H1 (cell line): ENCODE data around the gene SLC38A7. TPM values are rescaled to one million over a fixed set of nuclear protein-coding genes. Genes with fewer than 3 reads are reported as not detected.

Source experiments
- CTCF ChIA-PET: fragments of 300-600 bp; sonication (Branson Sonifier 250); formaldehyde crosslinking; loops from one replicate; lab custom pipeline; 2021; ENCODE audit not compliant: partially characterized antibody; lab: Charles Lee
- POLR2A ChIA-PET: fragments of 300-600 bp; sonication (Branson Sonifier 250); formaldehyde crosslinking; loops from one replicate; lab custom pipeline; 2021; ENCODE audit warnings: inconsistent platforms; ENCODE audit not compliant: partially characterized antibody; lab: Charles Lee
- DNase-seq, 2 experiments: peaks; one replicate each; pipeline versions ENCODE4 v3.0.0 to v3.0.0-alpha.2; 2010 to 2022; ENCODE audit warnings: low spot score in 2 of 2, low read depth in 1 of 2, mixed read lengths in 1 of 2
- FAIRE-seq: peaks from 2 replicates; lab custom pipeline; 2011; peaks lifted over from hg19 to GRCh38; lab: Jason Lieb, UNC
- H2AFZ ChIP-seq: 2 replicates; pipeline ENCODE4 v1.8.1; 2012; ENCODE audit warnings: low read length, inconsistent platforms
- H2AK5ac ChIP-seq: 2 replicates; pipeline ENCODE4 v1.6.1; 2013; ENCODE audit warnings: low read depth, low read length
- H2BK120ac ChIP-seq: replicated peaks from 2 replicates; pipeline ENCODE3; 2013; ENCODE audit warnings: low read depth, low read length, inconsistent platforms
- H2BK12ac ChIP-seq: 2 replicates; pipeline ENCODE4 v1.6.1; 2013; ENCODE audit warnings: low read depth, low read length
- H2BK15ac ChIP-seq: 2 replicates; pipeline ENCODE4 v1.6.1; 2013; ENCODE audit warnings: low read length
- H2BK20ac ChIP-seq: 2 replicates; pipeline ENCODE4 v1.6.1; 2013; ENCODE audit warnings: low read length
- H2BK5ac ChIP-seq: 2 replicates; pipeline ENCODE4 v1.6.1; 2013; ENCODE audit warnings: low read depth, low read length
- H3K14ac ChIP-seq: 2 replicates; pipeline ENCODE4 v1.6.1; 2013; ENCODE audit warnings: inconsistent platforms; ENCODE audit not compliant: insufficient read length
- H3K18ac ChIP-seq: 2 replicates; pipeline ENCODE4 v1.6.1; 2013; ENCODE audit warnings: low read length; ENCODE audit errors: extremely low read depth
- H3K23ac ChIP-seq: 2 replicates; pipeline ENCODE4 v1.6.1; 2013; ENCODE audit warnings: inconsistent platforms; ENCODE audit not compliant: insufficient read length
- H3K23me2 ChIP-seq: 2 replicates; pipeline ENCODE4 v1.6.1; 2013; ENCODE audit warnings: low read depth, low read length
- H3K27ac ChIP-seq: 2 replicates; pipeline ENCODE4 v1.6.1; 2011; ENCODE audit warnings: low read depth, low read length, inconsistent platforms
- H3K27me3 ChIP-seq, 4 experiments: replicated peaks in 1 of 4; 1 replicate in 1 of 4; 2 replicates in 3 of 4; pipeline versions ENCODE4 v1.6.1 to v1.8.1; 2011 to 2013; ENCODE audit warnings: low read length in 3 of 4, mild to moderate bottlenecking in 3 of 4, inconsistent platforms in 2 of 4, mixed read lengths in 2 of 4, moderate library complexity in 1 of 4; ENCODE audit not compliant: control insufficient read depth in 3 of 4, insufficient read depth in 3 of 4; ENCODE audit errors: extremely low read depth in 1 of 4
- H3K36me3 ChIP-seq, 4 experiments: 2 replicates each; pipeline versions ENCODE4 v1.6.1 to v1.8.1; 2011 to 2013; ENCODE audit warnings: mild to moderate bottlenecking in 4 of 4, low read length in 3 of 4, moderate library complexity in 2 of 4, control low read depth in 1 of 4, inconsistent platforms in 1 of 4; ENCODE audit not compliant: insufficient read depth in 4 of 4, control insufficient read depth in 2 of 4
- H3K4ac ChIP-seq: replicated peaks from 2 replicates; pipeline ENCODE3; 2013; ENCODE audit warnings: low read length, low read depth, mixed read lengths, inconsistent platforms; ENCODE audit not compliant: insufficient read length
- H3K4me1 ChIP-seq, 4 experiments: replicated peaks in 1 of 4; 1 replicate in 1 of 4; 2 replicates in 3 of 4; pipeline versions ENCODE4 v1.6.1 to v1.8.1; 2011 to 2013; ENCODE audit warnings: low read length in 3 of 4, inconsistent platforms in 2 of 4, mixed read lengths in 1 of 4; ENCODE audit not compliant: insufficient read depth in 4 of 4, control insufficient read depth in 3 of 4
- H3K4me2 ChIP-seq, 2 experiments: 2 replicates each; pipeline versions ENCODE4 v1.6.1 to v1.8.1; 2011 to 2013; ENCODE audit warnings: low read depth in 2 of 2, low read length in 2 of 2, control low read depth in 1 of 2, inconsistent platforms in 1 of 2, mild to moderate bottlenecking in 1 of 2; ENCODE audit not compliant: insufficient read depth in 1 of 2
- H3K4me3 ChIP-seq, 4 experiments: fragments of 200-600, 300-600 bp in 1 of 4; sonication (generic), shearing (Covaris generic), sonication (Bioruptor Twin) in 1 of 4; 2 replicates each; pipeline versions ENCODE4 v1.5.1 to v1.8.1; 2011 to 2016; ENCODE audit warnings: low read length in 4 of 4, low read depth in 3 of 4, control low read depth in 2 of 4, inconsistent platforms in 2 of 4, mild to moderate bottlenecking in 2 of 4, mixed read lengths in 1 of 4, moderate library complexity in 1 of 4; ENCODE audit not compliant: insufficient read depth in 2 of 4; ENCODE audit errors: extremely low read depth in 1 of 4
- H3K56ac ChIP-seq: replicated peaks from 2 replicates; pipeline ENCODE3; 2013; ENCODE audit warnings: low read depth, mild to moderate bottlenecking, mixed read lengths, low read length, inconsistent platforms; ENCODE audit not compliant: insufficient read length
- H3K79me1 ChIP-seq: 2 replicates; pipeline ENCODE4 v1.6.1; 2013; ENCODE audit warnings: low read depth, low read length, control low read depth
- H3K79me2 ChIP-seq, 2 experiments: 2 replicates each; pipeline versions ENCODE4 v1.6.1 to v1.8.1; 2012 to 2013; ENCODE audit warnings: low read length in 2 of 2, mild to moderate bottlenecking in 2 of 2, inconsistent platforms in 1 of 2; ENCODE audit not compliant: insufficient read depth in 2 of 2, control insufficient read depth in 1 of 2
- H3K9ac ChIP-seq, 4 experiments: replicated peaks in 1 of 4; 1 replicate in 1 of 4; 2 replicates in 3 of 4; pipeline versions ENCODE4 v1.6.1 to v1.8.1; 2011 to 2013; ENCODE audit warnings: low read depth in 3 of 4, low read length in 3 of 4, control low read depth in 2 of 4, mild to moderate bottlenecking in 2 of 4, moderate library complexity in 2 of 4, inconsistent platforms in 1 of 4; ENCODE audit errors: extremely low read depth in 1 of 4
- H3K9me3 ChIP-seq, 2 experiments: 2 replicates each; pipeline versions ENCODE4 v1.6.1 to v1.8.1; 2012 to 2013; ENCODE audit warnings: mild to moderate bottlenecking in 2 of 2, moderate library complexity in 2 of 2, control low read depth in 1 of 2, inconsistent platforms in 1 of 2, low read depth in 1 of 2, low read length in 1 of 2, mixed read lengths in 1 of 2; ENCODE audit not compliant: insufficient read depth in 2 of 2
- H4K20me1 ChIP-seq, 2 experiments: replicated peaks in 1 of 2; 2 replicates each; pipeline versions ENCODE3 to v1.8.1; 2011 to 2013; ENCODE audit warnings: inconsistent platforms in 2 of 2, low read length in 2 of 2, mild to moderate bottlenecking in 1 of 2; ENCODE audit not compliant: insufficient read depth in 2 of 2, control insufficient read depth in 1 of 2
- H4K5ac ChIP-seq: 2 replicates; pipeline ENCODE4 v1.6.1; 2013; ENCODE audit warnings: low read length, low read depth, mixed read lengths, inconsistent platforms; ENCODE audit not compliant: insufficient read length
- H4K8ac ChIP-seq: 2 replicates; pipeline ENCODE4 v1.8.0; 2013; ENCODE audit warnings: mild to moderate bottlenecking, moderate library complexity, low read length, inconsistent platforms; ENCODE audit not compliant: insufficient read depth; ENCODE audit errors: extremely low read depth
- H4K91ac ChIP-seq: replicated peaks from 2 replicates; pipeline ENCODE3; 2013; ENCODE audit warnings: low read length, mixed read lengths, inconsistent platforms; ENCODE audit not compliant: insufficient read length
- WGBS, 2 experiments: shearing (Covaris generic) in 1 of 2; methylation state at CpG; one replicate each; pipeline versions ENCODE4 v1.1.6 to v1.1.7; 2013 to 2015; ENCODE audit warnings: low lambda C conversion rate in 2 of 2, mixed read lengths in 2 of 2, inconsistent platforms in 1 of 2, low coverage in 1 of 2, missing lambda C conversion rate in 1 of 2; ENCODE audit not compliant: insufficient replicate concordance in 2 of 2, insufficient coverage in 1 of 2, insufficient read length in 1 of 2; ENCODE audit errors: extremely low coverage in 1 of 2, missing lambda C conversion rate in 1 of 2; 5-methylcytosine and 5-hydroxymethylcytosine counted together
- polyA plus RNA-seq, 7 experiments: library from polyadenylated mRNA; depleted of rRNA in 3 of 7; stranded (reverse) in 5 of 7; unstranded in 2 of 7; fragments of >200 nt in 5 of 7; fragments of 200-250 nt in 2 of 7; gene quantifications; 1 replicate in 5 of 7; 2 replicates in 1 of 7; 4 replicates in 1 of 7; pipeline versions ENCODE4 v1.2.1 to v1.2.3, GENCODE V29; 2011 to 2013; ENCODE audit warnings: missing spikeins in 2 of 7, mixed read lengths in 2 of 7
- total RNA-seq: library from RNA; stranded (reverse); fragmentation: NEBNext Ultra II Directional; extraction: Animal tissue kit (Norgen Biotek cat#: 25700); gene quantifications from 2 replicates; pipeline ENCODE4 v1.2.1, GENCODE V29; 2021

Gene SLC38A7
- total and polyA plus RNA-seq, 2 of the 8 experiments (the other 6 are each of a cell fraction or from before 2014, with no cell fraction given) = 26.7 to 28.0 TPM

- no peaks in the 10 kb centered on the region for H3K27me3 ChIP-seq
- H3K79me1 ChIP-seq = no peaks in the 10 kb centered on the region
- no peak overlapping the region for H3K14ac ChIP-seq
- H2BK20ac ChIP-seq = no peak overlapping the region
- ChIA-PET POLR2A (interaction anchor here (0.8 kb wide), 1 partner anchor 29 kb away, joined by 3 read pairs; the partner anchor contains the start of gene SLC38A7), CTCF (interaction anchor here (0.9 to 1.1 kb wide), 2 partner anchors 9 to 101 kb away, joined by 3 to 5 read pairs; no protein-coding TSS in a partner anchor)
- no peak overlapping the region for H4K5ac ChIP-seq
- H2BK12ac ChIP-seq = no peak overlapping the region
- no peak overlapping the region for H3K56ac ChIP-seq
- no peak overlapping the region; the same call in 1 of the 2 replicates for H4K8ac ChIP-seq
- no peaks in the 10 kb centered on the region for H3K79me2 ChIP-seq
- no peak overlapping the region for H2BK15ac ChIP-seq
- no peak overlapping the region for H3K4ac ChIP-seq
- FAIRE-seq (no peak), DNase-seq (no peak)
- no peak overlapping the region for H3K4me3 ChIP-seq
- no peaks in the 10 kb centered on the region for H4K20me1 ChIP-seq
- no peak overlapping the region for H3K27ac ChIP-seq
- no peak overlapping the region for H2BK5ac ChIP-seq
- no peaks in the 10 kb centered on the region for H3K23me2 ChIP-seq
- H3K4me1 ChIP-seq = peaks cover 0 to 4% (median 2%) of the 10 kb centered on the region in 4 experiments; a peak in 4 of 7 replicates
- H3K4me2 ChIP-seq = no peak overlapping the region
- no peaks in the 10 kb centered on the region for H3K36me3 ChIP-seq
- H3K18ac ChIP-seq = no peak overlapping the region
- H3K9ac ChIP-seq = no peak overlapping the region
- 95% methylated on average over 8 of the region's 8 CpGs; no CpG with 5 or more reads in 1 of the 2 experiments for WGBS, 2 experiments
- no peak overlapping the region for H2AK5ac ChIP-seq
- H4K91ac ChIP-seq = no peak overlapping the region
- no peaks in the 10 kb centered on the region for H3K9me3 ChIP-seq
- no peak overlapping the region for H2BK120ac ChIP-seq
- no peak overlapping the region for H3K23ac ChIP-seq
- H2AFZ ChIP-seq = no peak overlapping the region
Observed at GRCh38 chr16:58655215-58655596, 29.4 kb downstream of the SLC38A7 start.
